MG63 (cell line): ENCODE data around the gene THBD. TPM values are rescaled to one million over a fixed set of nuclear protein-coding genes. Genes with fewer than 3 reads are reported as not detected.

Experiments
- DNase-seq: peaks from one replicate; pipeline ENCODE4 v3.0.0-alpha.2; 2020
- H3K27me3 ChIP-seq: fragments of 250-450 bp; sonication (Bioruptor Pico); 2 replicates; pipeline ENCODE4 v1.5.1; 2020; ENCODE audit warnings: mild to moderate bottlenecking, moderate library complexity
- H3K36me3 ChIP-seq: fragments of 250-450 bp; sonication (Bioruptor Pico); 2 replicates; pipeline ENCODE4 v1.5.1; 2020; ENCODE audit warnings: mild to moderate bottlenecking, moderate library complexity
- H3K4me3 ChIP-seq: fragments of 250-450 bp; sonication (Bioruptor Pico); 2 replicates; pipeline ENCODE4 v1.5.1; 2020; ENCODE audit warnings: mild to moderate bottlenecking, moderate library complexity
- H3K9me3 ChIP-seq: fragments of 250-450 bp; sonication (Bioruptor Pico); 2 replicates; pipeline ENCODE4 v1.5.1; 2020; ENCODE audit warnings: mild to moderate bottlenecking, moderate library complexity
- total RNA-seq: library from RNA; depleted of rRNA; stranded (reverse); fragments of >200 nt; shearing (Covaris generic); gene quantifications from 2 replicates; pipeline ENCODE4 v1.2.3, GENCODE V29; 2014; ENCODE audit warnings: low replicate concordance

THBD gene
- total RNA-seq, 1 experiment from 2014 or later = 1.4 TPM

DNA sequence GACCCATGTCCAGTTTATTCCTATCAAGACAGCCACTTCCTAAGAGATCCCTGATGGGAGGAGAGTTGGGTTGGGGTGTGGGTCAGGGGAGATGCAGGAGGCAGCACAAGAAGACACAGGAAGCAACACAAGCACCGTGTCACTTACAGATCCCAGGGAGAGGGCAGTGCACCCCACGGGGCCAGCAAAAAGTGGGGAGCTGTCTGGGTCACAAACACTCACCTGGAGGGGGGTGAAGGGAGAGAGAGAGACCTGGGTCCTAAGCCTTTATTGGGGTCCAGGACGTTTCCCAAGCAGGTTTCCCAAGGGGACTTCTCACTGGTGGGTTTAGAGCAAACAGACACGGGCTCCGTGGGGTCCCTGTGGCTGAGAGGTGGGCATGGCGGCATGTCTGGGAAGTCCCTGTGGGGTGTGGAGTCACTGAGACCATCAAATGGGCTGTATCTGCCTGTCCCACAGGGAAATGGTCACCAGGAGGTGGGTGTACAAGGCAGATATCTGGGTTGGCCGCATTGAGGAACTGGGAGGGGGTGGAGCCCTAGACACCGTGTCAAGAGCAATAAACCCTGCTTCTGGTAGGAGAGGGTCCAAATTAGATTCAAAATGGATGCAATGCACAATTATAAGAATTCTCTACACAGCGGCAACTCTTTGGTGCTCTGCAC is 38.2 kb upstream of the THBD start:
- Histone ChIP-seq H3K27me3 (no peaks in the 10 kb centered on the region), H3K36me3 (no peaks in the 10 kb centered on the region), H3K9me3 (no peaks in the 10 kb centered on the region)

GRCh38 chr20:23086931-23087411 is 37.5 kb upstream of the THBD start:
- no peaks in the 10 kb centered on the region for H3K9me3 ChIP-seq
- no peak for DNase-seq
- H3K27me3 ChIP-seq = no peaks in the 10 kb centered on the region
- H3K4me3 ChIP-seq = no peak overlapping the region
- H3K36me3 ChIP-seq = no peaks in the 10 kb centered on the region

More for the DNA sequence above, 38.2 kb upstream of the THBD start:
- no peak for DNase-seq
- H3K4me3 ChIP-seq = no peak overlapping the region

GRCh38 chr20:23086056-23086566 is 36.6 kb upstream of the THBD start, which contains the start of gene CD93:
Gene CD93 (minus strand): TSS chr20:23086324. CDS start chr20:23086192, 132 bp downstream.
- H3K9me3 ChIP-seq = no peaks in the 10 kb centered on the region
- no peak for DNase-seq
- H3K4me3 ChIP-seq = no peak within 1 kb of the TSS
- H3K27me3 ChIP-seq = no peaks in the 10 kb centered on the region
- no peaks in the 10 kb centered on the region for H3K36me3 ChIP-seq

DNA sequence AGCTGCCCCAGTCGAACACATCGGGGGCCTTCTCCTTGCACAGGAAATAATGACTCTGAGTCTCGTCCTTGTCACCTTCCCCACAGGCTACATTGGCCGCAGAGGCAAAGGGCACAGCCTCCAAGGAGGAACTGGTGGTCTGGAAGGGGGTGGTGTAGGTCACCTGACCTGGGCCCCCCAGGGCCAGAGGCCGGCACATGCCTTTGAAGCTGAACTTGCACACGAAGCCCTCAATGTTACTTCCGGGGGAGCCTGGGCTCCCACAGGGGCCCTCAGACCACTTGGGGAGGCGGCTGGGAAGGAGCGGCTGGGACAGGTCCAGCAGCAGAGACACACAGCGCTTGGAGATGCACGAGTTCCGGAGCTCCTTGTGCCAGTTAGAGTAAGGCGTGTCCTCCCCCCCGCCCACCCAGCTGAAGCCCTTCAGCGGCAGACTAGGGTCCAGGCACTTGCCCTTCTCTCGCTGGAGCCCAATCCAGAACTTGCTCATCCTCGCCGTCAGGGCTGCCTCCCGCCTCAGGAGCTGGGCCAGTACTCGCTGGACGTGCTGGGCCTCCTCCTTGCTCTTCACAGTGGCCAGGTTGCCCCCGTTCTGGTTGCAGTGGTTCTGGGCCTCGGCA is 36.1 kb upstream of the THBD start:
- no peak for DNase-seq
- H3K36me3 ChIP-seq = no peaks in the 10 kb centered on the region
- no peaks in the 10 kb centered on the region for H3K9me3 ChIP-seq
- H3K27me3 ChIP-seq = no peaks in the 10 kb centered on the region
- H3K4me3 ChIP-seq = no peak overlapping the region

DNA sequence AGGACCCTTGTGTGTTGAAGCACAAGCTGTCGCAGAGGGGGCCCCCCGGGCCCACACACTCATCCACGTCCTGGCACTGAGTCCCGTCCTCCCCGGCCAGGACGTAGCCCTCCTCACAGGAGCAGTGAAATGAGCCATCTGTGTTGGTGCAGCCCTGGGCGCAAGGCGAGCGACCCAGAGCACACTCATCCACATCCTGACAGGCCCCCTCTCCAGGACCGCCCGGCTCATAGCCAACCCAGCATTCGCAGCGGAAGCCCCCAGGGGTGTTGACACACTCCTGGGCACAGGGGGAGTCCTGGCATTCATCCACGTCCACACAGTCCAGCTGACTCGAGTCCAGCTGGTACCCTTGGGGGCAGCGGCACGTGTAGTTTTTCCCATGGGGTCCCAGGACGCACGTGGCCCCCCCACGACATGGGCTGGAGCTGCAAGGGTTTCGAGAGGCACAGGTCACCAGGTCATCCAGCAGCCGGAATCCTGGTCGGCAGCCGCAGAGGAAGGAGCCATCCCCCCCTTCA is 35.4 kb upstream of the THBD start:
- DNase-seq = no peak
- Histone ChIP-seq H3K36me3 (no peaks in the 10 kb centered on the region), H3K4me3 (no peak overlapping the region), H3K27me3 (no peaks in the 10 kb centered on the region), H3K9me3 (no peaks in the 10 kb centered on the region)

- no peaks in the 10 kb centered on the region for H3K9me3 ChIP-seq
- DNase-seq = no peak
- no peaks in the 10 kb centered on the region for H3K36me3 ChIP-seq
- H3K27me3 ChIP-seq = no peaks in the 10 kb centered on the region
- no peak overlapping the region for H3K4me3 ChIP-seq
Measured at GRCh38 chr20:23084282-23084844, 34.9 kb upstream of the THBD start.

- H3K9me3 ChIP-seq = no peaks in the 10 kb centered on the region
- no peak overlapping the region for H3K4me3 ChIP-seq
- DNase-seq = no peak
- H3K36me3 ChIP-seq = no peaks in the 10 kb centered on the region
- no peaks in the 10 kb centered on the region for H3K27me3 ChIP-seq
Measured at GRCh38 chr20:23083553-23084220, 34.2 kb upstream of the THBD start.

DNA sequence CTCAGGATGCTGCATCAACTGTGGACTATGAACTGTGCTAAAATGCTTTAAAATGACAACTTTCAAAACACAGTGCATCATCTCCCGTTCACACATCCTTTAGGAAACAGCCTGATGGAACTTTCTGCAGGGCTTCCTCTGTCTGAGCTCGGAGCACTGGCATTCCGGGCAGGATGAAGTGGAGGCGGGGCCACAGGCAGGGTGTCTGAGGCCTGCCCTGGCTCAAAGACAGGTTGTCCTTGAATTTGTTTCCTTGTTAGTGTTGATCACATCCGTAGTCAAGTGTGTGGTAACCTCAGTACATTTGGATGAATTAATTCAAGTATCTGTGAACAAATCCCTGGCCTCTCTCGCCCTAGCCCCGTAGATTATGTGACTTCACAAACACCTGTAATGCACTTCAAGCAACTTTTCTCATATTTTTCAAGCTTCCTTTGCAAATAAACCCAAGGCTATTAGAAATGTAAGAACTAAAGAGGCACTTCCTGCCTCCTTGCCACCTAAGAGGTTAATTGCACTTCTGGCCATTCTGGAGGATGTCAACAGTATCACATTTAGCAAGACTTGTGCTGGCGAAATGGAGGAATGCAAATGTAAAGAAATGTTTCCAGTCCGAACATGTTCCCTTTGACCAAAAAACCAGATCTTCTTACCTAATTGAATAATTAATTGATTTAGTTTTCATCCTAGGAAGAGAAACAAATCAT is 33.5 kb upstream of the THBD start:
- no peak for DNase-seq
- H3K27me3 ChIP-seq = no peaks in the 10 kb centered on the region
- no peaks in the 10 kb centered on the region for H3K9me3 ChIP-seq
- no peak overlapping the region for H3K4me3 ChIP-seq
- no peaks in the 10 kb centered on the region for H3K36me3 ChIP-seq

DNA sequence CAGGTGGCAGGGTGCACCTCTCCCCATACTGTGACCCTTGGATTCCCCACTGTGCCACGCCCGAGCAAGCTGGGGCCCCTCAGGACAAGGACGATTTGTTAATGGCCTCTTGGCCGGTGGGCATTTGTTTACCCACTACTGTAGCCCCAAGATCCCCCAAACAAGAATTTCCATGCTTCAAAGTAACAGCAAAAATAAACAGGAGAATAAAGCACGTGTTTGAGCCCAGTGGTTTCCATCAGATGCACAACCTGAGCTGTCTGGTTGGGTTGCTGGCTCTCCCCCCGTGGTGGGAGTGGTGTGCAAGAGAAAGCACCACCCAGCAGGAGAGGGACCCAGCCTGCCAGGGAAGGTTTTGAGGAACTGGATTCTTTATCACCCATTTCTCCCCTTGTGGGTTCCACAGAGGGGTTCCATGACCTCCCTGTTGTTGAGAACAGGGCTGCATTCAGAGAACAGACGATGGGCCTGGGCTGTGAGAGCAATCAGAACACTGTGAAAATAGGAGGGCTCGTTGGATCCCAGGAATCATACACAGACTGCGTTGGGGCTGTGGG is 31.9 kb upstream of the THBD start:
- Histone ChIP-seq H3K9me3 (no peaks in the 10 kb centered on the region), H3K4me3 (no peak overlapping the region), H3K27me3 (no peaks in the 10 kb centered on the region), H3K36me3 (no peaks in the 10 kb centered on the region)
- DNase-seq = no peak

GRCh38 chr20:23080521-23080920 is 31.0 kb upstream of the THBD start:
- Histone ChIP-seq H3K4me3 (no peak overlapping the region), H3K36me3 (no peaks in the 10 kb centered on the region), H3K27me3 (no peaks in the 10 kb centered on the region), H3K9me3 (no peaks in the 10 kb centered on the region)
- DNase-seq = no peak

- DNase-seq = no peak
- Histone ChIP-seq H3K4me3 (no peak overlapping the region), H3K27me3 (no peaks in the 10 kb centered on the region), H3K9me3 (no peaks in the 10 kb centered on the region), H3K36me3 (no peaks in the 10 kb centered on the region)
Measured at GRCh38 chr20:23079926-23080325, 30.5 kb upstream of the THBD start.

- H3K36me3 ChIP-seq = no peaks in the 10 kb centered on the region
- no peak overlapping the region for H3K4me3 ChIP-seq
- no peaks in the 10 kb centered on the region for H3K27me3 ChIP-seq
- no peaks in the 10 kb centered on the region for H3K9me3 ChIP-seq
- no peak for DNase-seq
Measured at GRCh38 chr20:23079016-23079351, 29.5 kb upstream of the THBD start.

DNA sequence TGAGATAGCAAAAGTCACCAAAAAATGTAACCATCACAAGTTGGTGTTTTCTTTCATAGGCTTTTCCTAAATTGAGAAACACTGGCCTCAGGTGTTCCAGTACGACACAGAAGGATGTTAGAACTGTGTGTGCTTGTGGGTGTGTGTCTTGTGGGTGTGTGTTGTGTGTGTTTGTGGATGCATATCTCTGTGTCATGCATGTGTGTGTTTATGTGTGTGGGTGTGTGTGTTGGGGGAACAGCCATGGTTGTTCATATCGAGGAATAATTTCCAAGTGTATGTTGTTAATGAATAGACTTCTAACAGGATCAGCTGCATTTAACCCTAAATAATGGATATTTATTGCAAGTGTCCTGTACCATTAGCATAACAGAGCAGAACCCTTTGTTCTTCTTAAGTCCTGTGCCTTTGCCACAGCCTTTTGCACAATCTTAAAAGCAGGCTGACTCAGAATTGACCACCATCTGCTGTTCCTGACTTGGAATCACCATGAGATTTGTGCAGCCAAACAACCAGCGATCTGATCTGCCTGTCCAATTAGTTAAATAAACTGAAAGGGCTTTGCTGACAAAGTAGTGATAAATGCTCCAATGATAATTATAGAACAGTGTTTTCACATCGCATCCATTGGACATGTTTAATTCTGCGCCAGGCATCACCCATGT is 29.0 kb upstream of the THBD start:
- no peaks in the 10 kb centered on the region for H3K36me3 ChIP-seq
- H3K9me3 ChIP-seq = no peaks in the 10 kb centered on the region
- H3K4me3 ChIP-seq = no peak overlapping the region
- no peaks in the 10 kb centered on the region for H3K27me3 ChIP-seq
- no peak for DNase-seq

DNA sequence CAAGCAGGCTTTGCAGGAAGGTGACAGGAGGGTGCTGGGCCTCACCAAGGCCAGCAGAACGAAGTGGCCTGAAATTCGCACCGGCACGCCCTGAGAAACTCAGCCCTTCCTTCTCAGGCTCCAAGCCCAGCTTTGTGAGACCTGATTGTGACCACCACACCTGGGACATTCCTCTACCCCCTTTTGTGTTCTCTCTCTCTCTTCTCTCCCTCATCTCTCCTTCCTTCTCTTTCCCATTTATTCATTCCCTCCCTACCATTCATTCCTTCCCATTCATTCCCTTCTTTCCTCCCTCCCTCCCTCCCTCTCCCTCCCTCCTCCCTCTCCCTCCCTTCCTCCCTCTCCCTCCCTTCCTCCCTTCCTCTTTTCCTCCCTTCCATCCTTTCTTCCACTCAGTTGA is 27.8 kb upstream of the THBD start:
- no peak for DNase-seq
- no peaks in the 10 kb centered on the region for H3K9me3 ChIP-seq

DNA sequence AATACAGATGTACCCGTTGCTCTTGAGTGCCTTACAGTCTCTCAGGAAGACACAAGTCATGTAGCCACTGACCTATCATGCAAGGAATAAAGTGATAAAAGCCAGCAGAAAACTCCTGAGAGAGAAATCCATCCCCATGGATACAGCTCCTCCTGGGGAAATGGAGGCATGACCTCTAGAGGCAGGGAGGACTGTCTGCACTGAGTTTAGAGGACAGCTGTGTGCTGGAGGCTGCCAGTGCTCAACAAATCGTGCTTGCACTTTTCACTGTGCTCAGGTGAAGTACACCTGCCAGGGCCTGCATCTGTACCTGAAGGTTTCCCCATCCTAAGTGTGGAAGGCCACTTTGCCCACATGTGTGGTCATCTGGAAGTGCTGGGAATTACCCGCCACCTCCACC is 24.6 kb upstream of the THBD start:
- Histone ChIP-seq H3K36me3 (no peaks in the 10 kb centered on the region), H3K27me3 (no peaks in the 10 kb centered on the region), H3K4me3 (no peak overlapping the region), H3K9me3 (no peaks in the 10 kb centered on the region)
- DNase-seq = no peak

More for the DNA sequence above, 27.8 kb upstream of the THBD start:
- no peaks in the 10 kb centered on the region for H3K36me3 ChIP-seq
- no peak overlapping the region for H3K4me3 ChIP-seq
- no peaks in the 10 kb centered on the region for H3K27me3 ChIP-seq
